MCF 10A (cell line): ENCODE measurements around the gene VPS45. TPM values are rescaled to one million over a fixed set of nuclear protein-coding genes. Genes with fewer than 3 reads are reported as not detected.

Experiments used
- Bru-seq: library from RNA; stranded (reverse); fragments of 400-500 nt; gene quantifications from one replicate; lab custom pipeline; 2021; lab: Mats Ljungman, UMichigan
- BruChase-seq, 2 experiments: library from RNA; stranded (reverse); fragments of 400-500 nt; gene quantifications; one replicate each; lab custom pipeline; 2021; lab: Mats Ljungman, UMichigan
- BruUV-seq: library from RNA; stranded (reverse); fragments of 400-500 nt; replicated peaks from 2 replicates; lab custom pipeline; 2021; lab: Mats Ljungman, UMichigan
- CTCF ChIA-PET: fragments of 300-600 bp; sonication (Branson Sonifier 250); formaldehyde crosslinking; extraction: SDS; loops from one replicate; lab custom pipeline; 2021; ENCODE audit warnings: antibody characterized with exemption, inconsistent platforms; lab: Yijun Ruan, JAX
- POLR2A ChIA-PET: fragments of 300-600, 350-650 bp; sonication (Branson Sonifier 250); formaldehyde crosslinking; extraction: SDS; loops from one replicate; lab custom pipeline; 2020; ENCODE audit warnings: antibody characterized with exemption, inconsistent platforms; lab: Yijun Ruan, JAX
- DNase-seq: peaks from one replicate; pipeline ENCODE4 v3.0.0-alpha.2; 2018; ENCODE audit not compliant: unreplicated experiment
- H3K27ac Mint-ChIP-seq: one replicate; pipeline ENCODE4 v1.8.0; 2022; ENCODE audit warnings: mild to moderate bottlenecking, low read depth, mixed read lengths; ENCODE audit not compliant: unreplicated experiment
- H3K27me3 Mint-ChIP-seq: one replicate; pipeline ENCODE4 v1.8.0; 2022; ENCODE audit warnings: mixed read lengths; ENCODE audit not compliant: insufficient read depth, unreplicated experiment
- H3K36me3 Mint-ChIP-seq: one replicate; pipeline ENCODE4 v1.8.0; 2022; ENCODE audit warnings: mild to moderate bottlenecking, moderate library complexity, mixed read lengths; ENCODE audit not compliant: insufficient read depth, unreplicated experiment
- H3K4me1 Mint-ChIP-seq: one replicate; pipeline ENCODE4 v1.8.0; 2022; ENCODE audit warnings: mixed read lengths; ENCODE audit not compliant: insufficient read depth, unreplicated experiment
- H3K4me3 Mint-ChIP-seq: one replicate; pipeline ENCODE4 v1.8.0; 2022; ENCODE audit warnings: mild to moderate bottlenecking, moderate library complexity, mixed read lengths; ENCODE audit not compliant: unreplicated experiment
- H3K9me3 Mint-ChIP-seq: one replicate; pipeline ENCODE4 v1.8.0; 2022; ENCODE audit warnings: mixed read lengths; ENCODE audit not compliant: unreplicated experiment
- CTCF ChIP-seq: fragments of 200-600 bp; IDR thresholded peaks from one replicate; pipeline ENCODE4 v1.8.0; 2022; ENCODE audit warnings: antibody characterized with exemption, mild to moderate bottlenecking; ENCODE audit not compliant: unreplicated experiment
- intact Hi-C: fragments of 100-400 bp; cut with micrococcal nuclease; formaldehyde crosslinking; loops from 2 replicates; pipeline ENCODE4 v1.14.1; 2022
- long read RNA-seq: library from polyadenylated mRNA; stranded (forward); transcript quantifications from one replicate; pipeline ENCODE4 v2.0.0, GENCODE V29; 2022
- total RNA-seq: library from RNA; stranded (reverse); gene quantifications from 2 replicates; pipeline ENCODE4 v1.2.3, GENCODE V29; 2022

Gene VPS45
- total RNA-seq (35.1 and 55.1 TPM in 2 replicates), Bru-seq, nascent RNA (percentile 80 among the genes with signal in this experiment), BruChase-seq, experiment 1, labeled RNA remaining after a 6-hour chase (percentile 83 among the genes with signal in this experiment), BruChase-seq, experiment 2, labeled RNA remaining after a 2-hour chase (percentile 86 among the genes with signal in this experiment)
- long read RNA-seq, transcript VPS45-202 (15 exons, 2,790 nt): major isoform, 31 of 44 reads
- long read RNA-seq, partial matches to known transcripts: 1 of 44 reads
- long read RNA-seq, other reads (novel, unspliced or antisense): 9 of 44 reads

- Mint-ChIP-seq H3K4me1 (peaks cover 33% of the 10 kb centered on the region), H3K9me3 (no peaks in the 10 kb centered on the region), H3K27ac (peak within 1 kb of the TSS; percentile 87), H3K27me3 (no peaks in the 10 kb centered on the region), H3K4me3 (peak within 1 kb of the TSS; percentile 91), H3K36me3 (peaks cover 25% of the 10 kb centered on the region)
- TSS peak; percentile 58 for BruUV-seq
- CTCF ChIA-PET: interaction anchor here (0.6 to 3.6 kb wide), 13 partner anchors 9 to 179 kb away, joined by 3 to 40 read pairs (median 6); a partner anchor contains a TSS
- TF ChIP-seq CTCF: no peak
- POLR2A ChIA-PET: interaction anchor here (0.6 to 7.8 kb wide), 40 partner anchors 10 to 296 kb away, joined by 3 to 152 read pairs (median 4); partner anchors contain the start of genes ANP32E, APH1A, OTUD7B and PLEKHO1
- intact Hi-C loops: loop anchor here (1.0 kb wide), 2 partner anchors 57 to 105 kb away; partner anchors contain the start of gene OTUD7B
- peak; percentile 95 for DNase-seq
Observed at GRCh38 chr1:150067184-150068108, at the start of gene VPS45. Gene VPS45 (plus strand): TSS chr1:150067776. CDS start chr1:150067858, 82 bp downstream.

GRCh38 chr1:150018165-150018564 is 49.4 kb upstream of the VPS45 start:
- Mint-ChIP-seq H3K27ac (no peak overlapping the region), H3K9me3 (no peaks in the 10 kb centered on the region), H3K4me1 (peaks cover 10% of the 10 kb centered on the region), H3K27me3 (no peaks in the 10 kb centered on the region), H3K4me3 (no peak overlapping the region), H3K36me3 (no peaks in the 10 kb centered on the region)
- no peak for TF ChIP-seq CTCF
- no TSS peak for BruUV-seq
- POLR2A ChIA-PET: interaction anchor here (1.0 to 11.7 kb wide), 3 partner anchors 9 to 48 kb away, joined by 4 to 123 read pairs (median 4); partner anchors contain the start of gene OTUD7B
- no peak for DNase-seq
- intact Hi-C loops: no loop called here
- CTCF ChIA-PET: interaction anchor here (0.8 to 1.8 kb wide), 5 partner anchors 14 to 153 kb away, joined by 3 to 13 read pairs (median 4); no protein-coding TSS in a partner anchor

GRCh38 chr1:150020711-150021110 is 46.9 kb upstream of the VPS45 start:
- ChIA-PET CTCF (interaction anchor here (1.2 kb wide), 1 partner anchor 8 kb away, joined by 4 read pairs; no protein-coding TSS in a partner anchor), POLR2A (interaction anchor here (0.7 to 11.7 kb wide), 4 partner anchors 8 to 605 kb away, joined by 3 to 123 read pairs (median 4); partner anchors contain the start of gene OTUD7B)

More at GRCh38 chr1:150020711-150021110, 46.9 kb upstream of the VPS45 start:
- no peak for TF ChIP-seq CTCF
- BruUV-seq: no TSS peak
- Mint-ChIP-seq H3K27me3 (no peaks in the 10 kb centered on the region), H3K36me3 (no peaks in the 10 kb centered on the region), H3K9me3 (no peaks in the 10 kb centered on the region), H3K27ac (peak overlapping the region; percentile 65), H3K4me1 (peaks cover 10% of the 10 kb centered on the region), H3K4me3 (no peak overlapping the region)
- DNase-seq: no peak
- intact Hi-C loops: no loop called here
